HEK293 (cell line): Measurements from ENCODE around the gene ARHGDIG.

Experiments used
- CTCF ChIA-PET: fragments of 350-600 bp; formaldehyde crosslinking; extraction: SDS; loops from one replicate; lab custom pipeline; 2021; ENCODE audit warnings: antibody characterized with exemption; lab: Yijun Ruan, JAX
- POLR2A ChIA-PET: fragments of 300-600 bp; formaldehyde crosslinking; extraction: SDS; loops from one replicate; lab custom pipeline; 2020; ENCODE audit warnings: antibody characterized with exemption, inconsistent platforms; lab: Yijun Ruan, JAX
- H3K27ac ChIP-seq: fragments of 200-500 bp; sonication (Bioruptor generic); 2 replicates; pipeline ENCODE4 v1.5.1; 2014; ENCODE audit warnings: low read depth, low read length, control low read depth, inconsistent platforms; ENCODE audit errors: extremely low read depth
- H3K36me3 ChIP-seq, 2 experiments: fragments of 200-500 bp in 1 of 2; sonication (Bioruptor generic) in 1 of 2; 1 replicate in 1 of 2; 2 replicates in 1 of 2; pipeline ENCODE4 v1.5.1; 2014 to 2017; ENCODE audit warnings: inconsistent platforms in 2 of 2, low read length in 2 of 2; ENCODE audit not compliant: control insufficient read depth in 2 of 2, insufficient read depth in 1 of 2
- H3K4me1 ChIP-seq: fragments of 200-500 bp; sonication (Bioruptor generic); 2 replicates; pipeline ENCODE4 v1.5.1; 2014; ENCODE audit warnings: mild to moderate bottlenecking, low read length, inconsistent platforms; ENCODE audit not compliant: control insufficient read depth, insufficient read depth
- H3K4me3 ChIP-seq: 2 replicates; pipeline ENCODE4 v1.5.1; 2011; ENCODE audit warnings: low read depth, mild to moderate bottlenecking, control low read depth, low read length, moderate library complexity
- H3K9me3 ChIP-seq: fragments of 200-500 bp; sonication (Bioruptor generic); 2 replicates; pipeline ENCODE4 v1.5.1; 2014; ENCODE audit warnings: low read depth, low read length, inconsistent platforms; ENCODE audit not compliant: control insufficient read depth, insufficient read depth
- SCRT2 ChIP-seq: fragments of 450-650 bp; formaldehyde crosslinking; IDR thresholded peaks from 2 replicates; pipeline ENCODE4 v1.5.1; 2016; ENCODE audit warnings: missing biosample characterization, missing genetic modification characterization
- SETDB1 ChIP-seq: IDR thresholded peaks from one replicate; pipeline ENCODE4 v1.6.1; 2017; ENCODE audit warnings: mild to moderate bottlenecking, low read length, moderate library complexity, mixed read lengths; ENCODE audit not compliant: insufficient read length
- YY1 ChIP-seq: fragments of 450-650 bp; formaldehyde crosslinking; IDR thresholded peaks from 2 replicates; pipeline ENCODE4 v1.5.1; 2018; ENCODE audit warnings: missing biosample characterization, missing genetic modification characterization
- ZNF10 ChIP-seq: fragments of 450-650 bp; formaldehyde crosslinking; IDR thresholded peaks from 2 replicates; pipeline ENCODE4 v1.5.1; 2017; ENCODE audit warnings: missing biosample characterization, missing genetic modification characterization
- ZNF112 ChIP-seq: fragments of 450-650 bp; formaldehyde crosslinking; IDR thresholded peaks from 2 replicates; pipeline ENCODE4 v1.5.0; 2017; ENCODE audit warnings: missing biosample characterization, missing genetic modification characterization
- ZNF24 ChIP-seq: fragments of 450-650 bp; formaldehyde crosslinking; IDR thresholded peaks from 2 replicates; pipeline ENCODE4 v1.5.1; 2016; ENCODE audit warnings: missing biosample characterization, missing genetic modification characterization
- ZNF266 ChIP-seq: fragments of 450-650 bp; formaldehyde crosslinking; IDR thresholded peaks from 2 replicates; pipeline ENCODE4 v1.5.1; 2016; ENCODE audit warnings: missing biosample characterization, missing genetic modification characterization, low read depth
- ZNF677 ChIP-seq: fragments of 450-650 bp; IDR thresholded peaks from 2 replicates; pipeline ENCODE4 v1.5.0; 2018; ENCODE audit warnings: missing biosample characterization, mild to moderate bottlenecking, missing genetic modification characterization, moderate library complexity
- TF ChIP-seq, protein P1 (sequence below): fragments of 450-650 bp; formaldehyde crosslinking; IDR thresholded peaks from 2 replicates; pipeline ENCODE4 v1.5.1; 2017; ENCODE audit warnings: missing biosample characterization, missing genetic modification characterization
- TF ChIP-seq, protein P2 (sequence below): fragments of 450-650 bp; formaldehyde crosslinking; IDR thresholded peaks from 2 replicates; pipeline ENCODE4 v1.5.1; 2016; ENCODE audit warnings: missing biosample characterization, missing genetic modification characterization, borderline replicate concordance
- TF ChIP-seq, protein P3 (sequence below): fragments of 450-650 bp; formaldehyde crosslinking; conservative IDR thresholded peaks from 2 replicates; pipeline ENCODE4 v1.5.1; 2016; ENCODE audit warnings: low read depth, missing biosample characterization, missing genetic modification characterization
- TF ChIP-seq, protein P4 (sequence below): fragments of 450-650 bp; formaldehyde crosslinking; IDR thresholded peaks from 2 replicates; pipeline ENCODE4 v1.5.1; 2016; ENCODE audit warnings: missing biosample characterization, missing genetic modification characterization, borderline replicate concordance
- TF ChIP-seq, protein P5 (sequence below): fragments of 450-650 bp; formaldehyde crosslinking; IDR thresholded peaks from 2 replicates; pipeline ENCODE4 v1.5.1; 2016; ENCODE audit warnings: missing biosample characterization, missing genetic modification characterization
- TF ChIP-seq, protein P6 (sequence below): fragments of 450-650 bp; formaldehyde crosslinking; IDR thresholded peaks from 2 replicates; pipeline ENCODE4 v1.5.1; 2016; ENCODE audit warnings: missing biosample characterization, missing genetic modification characterization
- TF ChIP-seq, protein P7 (sequence below): fragments of 450-650 bp; formaldehyde crosslinking; IDR thresholded peaks from 2 replicates; pipeline ENCODE4 v1.5.1; 2016; ENCODE audit warnings: missing biosample characterization, missing genetic modification characterization

Gene ARHGDIG

DNA sequence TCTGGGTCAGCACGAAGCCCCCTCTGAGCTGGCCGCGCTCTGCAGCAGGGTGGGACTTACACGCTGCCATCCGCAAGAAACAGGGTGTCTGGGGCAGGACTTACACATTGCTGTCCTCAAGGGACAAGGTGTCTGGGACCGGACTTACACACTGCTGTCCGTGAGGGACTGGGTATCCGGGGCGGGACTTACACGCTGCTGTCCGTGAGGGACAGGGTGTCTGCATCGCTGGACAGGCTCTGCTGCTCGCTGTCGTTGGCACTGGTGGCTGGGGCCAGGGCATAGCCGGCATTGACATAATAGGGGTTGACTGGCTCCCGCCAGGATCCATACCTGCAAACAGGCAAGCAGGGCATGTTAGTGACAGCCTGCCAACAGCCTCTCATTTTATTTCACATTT, 34.0 kb downstream of the ARHGDIG start:
- TF ChIP-seq SCRT2 (tag by site-specific recombination) (no peak), YY1 (no peak)
- TF ChIP-seq, protein P1, sequence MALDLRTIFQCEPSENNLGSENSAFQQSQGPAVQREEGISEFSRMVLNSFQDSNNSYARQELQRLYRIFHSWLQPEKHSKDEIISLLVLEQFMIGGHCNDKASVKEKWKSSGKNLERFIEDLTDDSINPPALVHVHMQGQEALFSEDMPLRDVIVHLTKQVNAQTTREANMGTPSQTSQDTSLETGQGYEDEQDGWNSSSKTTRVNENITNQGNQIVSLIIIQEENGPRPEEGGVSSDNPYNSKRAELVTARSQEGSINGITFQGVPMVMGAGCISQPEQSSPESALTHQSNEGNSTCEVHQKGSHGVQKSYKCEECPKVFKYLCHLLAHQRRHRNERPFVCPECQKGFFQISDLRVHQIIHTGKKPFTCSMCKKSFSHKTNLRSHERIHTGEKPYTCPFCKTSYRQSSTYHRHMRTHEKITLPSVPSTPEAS (tag by site-specific recombination): no peak
- TF ChIP-seq, protein P2, sequence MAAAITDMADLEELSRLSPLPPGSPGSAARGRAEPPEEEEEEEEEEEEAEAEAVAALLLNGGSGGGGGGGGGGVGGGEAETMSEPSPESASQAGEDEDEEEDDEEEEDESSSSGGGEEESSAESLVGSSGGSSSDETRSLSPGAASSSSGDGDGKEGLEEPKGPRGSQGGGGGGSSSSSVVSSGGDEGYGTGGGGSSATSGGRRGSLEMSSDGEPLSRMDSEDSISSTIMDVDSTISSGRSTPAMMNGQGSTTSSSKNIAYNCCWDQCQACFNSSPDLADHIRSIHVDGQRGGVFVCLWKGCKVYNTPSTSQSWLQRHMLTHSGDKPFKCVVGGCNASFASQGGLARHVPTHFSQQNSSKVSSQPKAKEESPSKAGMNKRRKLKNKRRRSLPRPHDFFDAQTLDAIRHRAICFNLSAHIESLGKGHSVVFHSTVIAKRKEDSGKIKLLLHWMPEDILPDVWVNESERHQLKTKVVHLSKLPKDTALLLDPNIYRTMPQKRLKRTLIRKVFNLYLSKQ (tag by site-specific recombination): no peak
- TF ChIP-seq, protein P3, sequence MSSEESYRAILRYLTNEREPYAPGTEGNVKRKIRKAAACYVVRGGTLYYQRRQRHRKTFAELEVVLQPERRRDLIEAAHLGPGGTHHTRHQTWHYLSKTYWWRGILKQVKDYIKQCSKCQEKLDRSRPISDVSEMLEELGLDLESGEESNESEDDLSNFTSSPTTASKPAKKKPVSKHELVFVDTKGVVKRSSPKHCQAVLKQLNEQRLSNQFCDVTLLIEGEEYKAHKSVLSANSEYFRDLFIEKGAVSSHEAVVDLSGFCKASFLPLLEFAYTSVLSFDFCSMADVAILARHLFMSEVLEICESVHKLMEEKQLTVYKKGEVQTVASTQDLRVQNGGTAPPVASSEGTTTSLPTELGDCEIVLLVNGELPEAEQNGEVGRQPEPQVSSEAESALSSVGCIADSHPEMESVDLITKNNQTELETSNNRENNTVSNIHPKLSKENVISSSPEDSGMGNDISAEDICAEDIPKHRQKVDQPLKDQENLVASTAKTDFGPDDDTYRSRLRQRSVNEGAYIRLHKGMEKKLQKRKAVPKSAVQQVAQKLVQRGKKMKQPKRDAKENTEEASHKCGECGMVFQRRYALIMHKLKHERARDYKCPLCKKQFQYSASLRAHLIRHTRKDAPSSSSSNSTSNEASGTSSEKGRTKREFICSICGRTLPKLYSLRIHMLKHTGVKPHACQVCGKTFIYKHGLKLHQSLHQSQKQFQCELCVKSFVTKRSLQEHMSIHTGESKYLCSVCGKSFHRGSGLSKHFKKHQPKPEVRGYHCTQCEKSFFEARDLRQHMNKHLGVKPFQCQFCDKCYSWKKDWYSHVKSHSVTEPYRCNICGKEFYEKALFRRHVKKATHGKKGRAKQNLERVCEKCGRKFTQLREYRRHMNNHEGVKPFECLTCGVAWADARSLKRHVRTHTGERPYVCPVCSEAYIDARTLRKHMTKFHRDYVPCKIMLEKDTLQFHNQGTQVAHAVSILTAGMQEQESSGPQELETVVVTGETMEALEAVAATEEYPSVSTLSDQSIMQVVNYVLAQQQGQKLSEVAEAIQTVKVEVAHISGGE (tag by site-specific recombination): no peak
- Histone ChIP-seq H3K36me3 (peaks cover 0 to 62% of the 10 kb centered on the region in 2 experiments; a peak in 2 of 3 replicates), H3K9me3 (no peaks in the 10 kb centered on the region), H3K4me3 (no peak overlapping the region), H3K27ac (no peak overlapping the region), H3K4me1 (no peaks in the 10 kb centered on the region)
- CTCF ChIA-PET: interaction anchor here (0.7 kb wide), 1 partner anchor 221 kb away, joined by 3 read pairs; no protein-coding TSS in a partner anchor
- POLR2A ChIA-PET: interaction anchor here (0.5 kb wide), 1 partner anchor 39 kb away, joined by 3 read pairs; no protein-coding TSS in a partner anchor

DNA sequence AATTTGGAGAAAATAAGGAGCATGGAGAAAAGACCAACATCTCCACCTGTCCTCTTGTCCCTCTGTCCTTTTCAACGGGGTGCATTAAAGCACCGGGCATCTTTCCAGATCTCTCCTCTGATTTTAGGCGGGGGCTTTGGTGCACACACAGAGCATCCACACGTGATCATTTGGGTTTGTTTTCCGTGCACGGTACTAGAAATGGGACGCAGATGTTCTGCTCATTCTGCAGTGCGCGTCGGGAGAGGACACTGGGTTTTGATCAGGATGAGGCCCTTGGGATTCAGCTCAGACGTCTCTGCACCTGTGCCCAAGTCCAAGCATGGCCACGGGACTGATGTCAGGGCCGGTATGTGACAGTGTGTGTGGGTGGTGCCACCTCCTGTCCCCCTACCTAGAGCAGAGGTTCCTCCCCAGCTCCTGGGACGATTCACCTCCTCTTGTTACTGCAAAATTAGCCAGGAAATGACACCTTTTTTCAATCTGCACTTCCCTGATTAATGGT, 34.5 kb downstream of the ARHGDIG start:
- ChIA-PET CTCF (interaction anchor here (0.7 to 1.4 kb wide), 2 partner anchors 79 to 222 kb away, joined by 3 read pairs; no protein-coding TSS in a partner anchor), POLR2A (no interaction called here)
- Histone ChIP-seq H3K36me3 (peaks cover 0 to 60% of the 10 kb centered on the region in 2 experiments; a peak in 2 of 3 replicates), H3K9me3 (no peaks in the 10 kb centered on the region), H3K4me1 (no peaks in the 10 kb centered on the region), H3K4me3 (no peak overlapping the region), H3K27ac (no peak overlapping the region)
- TF ChIP-seq, protein P4, sequence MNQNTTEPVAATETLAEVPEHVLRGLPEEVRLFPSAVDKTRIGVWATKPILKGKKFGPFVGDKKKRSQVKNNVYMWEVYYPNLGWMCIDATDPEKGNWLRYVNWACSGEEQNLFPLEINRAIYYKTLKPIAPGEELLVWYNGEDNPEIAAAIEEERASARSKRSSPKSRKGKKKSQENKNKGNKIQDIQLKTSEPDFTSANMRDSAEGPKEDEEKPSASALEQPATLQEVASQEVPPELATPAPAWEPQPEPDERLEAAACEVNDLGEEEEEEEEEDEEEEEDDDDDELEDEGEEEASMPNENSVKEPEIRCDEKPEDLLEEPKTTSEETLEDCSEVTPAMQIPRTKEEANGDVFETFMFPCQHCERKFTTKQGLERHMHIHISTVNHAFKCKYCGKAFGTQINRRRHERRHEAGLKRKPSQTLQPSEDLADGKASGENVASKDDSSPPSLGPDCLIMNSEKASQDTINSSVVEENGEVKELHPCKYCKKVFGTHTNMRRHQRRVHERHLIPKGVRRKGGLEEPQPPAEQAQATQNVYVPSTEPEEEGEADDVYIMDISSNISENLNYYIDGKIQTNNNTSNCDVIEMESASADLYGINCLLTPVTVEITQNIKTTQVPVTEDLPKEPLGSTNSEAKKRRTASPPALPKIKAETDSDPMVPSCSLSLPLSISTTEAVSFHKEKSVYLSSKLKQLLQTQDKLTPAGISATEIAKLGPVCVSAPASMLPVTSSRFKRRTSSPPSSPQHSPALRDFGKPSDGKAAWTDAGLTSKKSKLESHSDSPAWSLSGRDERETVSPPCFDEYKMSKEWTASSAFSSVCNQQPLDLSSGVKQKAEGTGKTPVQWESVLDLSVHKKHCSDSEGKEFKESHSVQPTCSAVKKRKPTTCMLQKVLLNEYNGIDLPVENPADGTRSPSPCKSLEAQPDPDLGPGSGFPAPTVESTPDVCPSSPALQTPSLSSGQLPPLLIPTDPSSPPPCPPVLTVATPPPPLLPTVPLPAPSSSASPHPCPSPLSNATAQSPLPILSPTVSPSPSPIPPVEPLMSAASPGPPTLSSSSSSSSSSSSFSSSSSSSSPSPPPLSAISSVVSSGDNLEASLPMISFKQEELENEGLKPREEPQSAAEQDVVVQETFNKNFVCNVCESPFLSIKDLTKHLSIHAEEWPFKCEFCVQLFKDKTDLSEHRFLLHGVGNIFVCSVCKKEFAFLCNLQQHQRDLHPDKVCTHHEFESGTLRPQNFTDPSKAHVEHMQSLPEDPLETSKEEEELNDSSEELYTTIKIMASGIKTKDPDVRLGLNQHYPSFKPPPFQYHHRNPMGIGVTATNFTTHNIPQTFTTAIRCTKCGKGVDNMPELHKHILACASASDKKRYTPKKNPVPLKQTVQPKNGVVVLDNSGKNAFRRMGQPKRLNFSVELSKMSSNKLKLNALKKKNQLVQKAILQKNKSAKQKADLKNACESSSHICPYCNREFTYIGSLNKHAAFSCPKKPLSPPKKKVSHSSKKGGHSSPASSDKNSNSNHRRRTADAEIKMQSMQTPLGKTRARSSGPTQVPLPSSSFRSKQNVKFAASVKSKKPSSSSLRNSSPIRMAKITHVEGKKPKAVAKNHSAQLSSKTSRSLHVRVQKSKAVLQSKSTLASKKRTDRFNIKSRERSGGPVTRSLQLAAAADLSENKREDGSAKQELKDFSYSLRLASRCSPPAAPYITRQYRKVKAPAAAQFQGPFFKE (tag by site-specific recombination): no peak
- TF ChIP-seq ZNF112 (tag by site-specific recombination) (no peak), ZNF24 (tag by site-specific recombination) (no peak), ZNF266 (no peak), ZNF677 (tag by site-specific recombination) (no peak), ZNF10 (tag by site-specific recombination) (no peak), SETDB1 (no peak)
- TF ChIP-seq, protein P5, sequence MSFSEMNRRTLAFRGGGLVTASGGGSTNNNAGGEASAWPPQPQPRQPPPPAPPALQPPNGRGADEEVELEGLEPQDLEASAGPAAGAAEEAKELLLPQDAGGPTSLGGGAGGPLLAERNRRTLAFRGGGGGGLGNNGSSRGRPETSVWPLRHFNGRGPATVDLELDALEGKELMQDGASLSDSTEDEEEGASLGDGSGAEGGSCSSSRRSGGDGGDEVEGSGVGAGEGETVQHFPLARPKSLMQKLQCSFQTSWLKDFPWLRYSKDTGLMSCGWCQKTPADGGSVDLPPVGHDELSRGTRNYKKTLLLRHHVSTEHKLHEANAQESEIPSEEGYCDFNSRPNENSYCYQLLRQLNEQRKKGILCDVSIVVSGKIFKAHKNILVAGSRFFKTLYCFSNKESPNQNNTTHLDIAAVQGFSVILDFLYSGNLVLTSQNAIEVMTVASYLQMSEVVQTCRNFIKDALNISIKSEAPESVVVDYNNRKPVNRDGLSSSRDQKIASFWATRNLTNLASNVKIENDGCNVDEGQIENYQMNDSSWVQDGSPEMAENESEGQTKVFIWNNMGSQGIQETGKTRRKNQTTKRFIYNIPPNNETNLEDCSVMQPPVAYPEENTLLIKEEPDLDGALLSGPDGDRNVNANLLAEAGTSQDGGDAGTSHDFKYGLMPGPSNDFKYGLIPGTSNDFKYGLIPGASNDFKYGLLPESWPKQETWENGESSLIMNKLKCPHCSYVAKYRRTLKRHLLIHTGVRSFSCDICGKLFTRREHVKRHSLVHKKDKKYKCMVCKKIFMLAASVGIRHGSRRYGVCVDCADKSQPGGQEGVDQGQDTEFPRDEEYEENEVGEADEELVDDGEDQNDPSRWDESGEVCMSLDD (tag by site-specific recombination): no peak
- TF ChIP-seq, protein P6, sequence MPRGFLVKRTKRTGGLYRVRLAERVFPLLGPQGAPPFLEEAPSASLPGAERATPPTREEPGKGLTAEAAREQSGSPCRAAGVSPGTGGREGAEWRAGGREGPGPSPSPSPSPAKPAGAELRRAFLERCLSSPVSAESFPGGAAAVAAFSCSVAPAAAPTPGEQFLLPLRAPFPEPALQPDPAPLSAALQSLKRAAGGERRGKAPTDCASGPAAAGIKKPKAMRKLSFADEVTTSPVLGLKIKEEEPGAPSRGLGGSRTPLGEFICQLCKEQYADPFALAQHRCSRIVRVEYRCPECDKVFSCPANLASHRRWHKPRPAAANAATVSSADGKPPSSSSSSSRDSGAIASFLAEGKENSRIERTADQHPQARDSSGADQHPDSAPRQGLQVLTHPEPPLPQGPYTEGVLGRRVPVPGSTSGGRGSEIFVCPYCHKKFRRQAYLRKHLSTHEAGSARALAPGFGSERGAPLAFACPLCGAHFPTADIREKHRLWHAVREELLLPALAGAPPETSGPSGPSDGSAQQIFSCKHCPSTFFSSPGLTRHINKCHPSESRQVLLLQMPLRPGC (tag by site-specific recombination): no peak
- TF ChIP-seq, protein P7, sequence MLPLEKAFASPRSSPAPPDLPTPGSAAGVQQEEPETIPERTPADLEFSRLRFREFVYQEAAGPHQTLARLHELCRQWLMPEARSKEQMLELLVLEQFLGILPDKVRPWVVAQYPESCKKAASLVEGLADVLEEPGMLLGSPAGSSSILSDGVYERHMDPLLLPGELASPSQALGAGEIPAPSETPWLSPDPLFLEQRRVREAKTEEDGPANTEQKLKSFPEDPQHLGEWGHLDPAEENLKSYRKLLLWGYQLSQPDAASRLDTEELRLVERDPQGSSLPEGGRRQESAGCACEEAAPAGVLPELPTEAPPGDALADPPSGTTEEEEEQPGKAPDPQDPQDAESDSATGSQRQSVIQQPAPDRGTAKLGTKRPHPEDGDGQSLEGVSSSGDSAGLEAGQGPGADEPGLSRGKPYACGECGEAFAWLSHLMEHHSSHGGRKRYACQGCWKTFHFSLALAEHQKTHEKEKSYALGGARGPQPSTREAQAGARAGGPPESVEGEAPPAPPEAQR (tag by site-specific recombination): no peak
